T-helper 2 cell treated with Interferon-gamma antibody and Interleukin-4, amounts not matched to agents 5 μg/mL and 100 μg/mL, for 36 hours (primary cell): ENCODE results near the gene AP1M1.

ENCODE experiments used
- DNase-seq: peaks from one replicate; pipeline ENCODE4 v3.0.0; 2021; ENCODE audit warnings: low spot score
- H3K27ac Mint-ChIP-seq: one replicate; pipeline ENCODE4 v1.8.0; 2021; ENCODE audit warnings: mild to moderate bottlenecking, mixed read lengths
- H3K27me3 Mint-ChIP-seq: one replicate; pipeline ENCODE4 v1.8.0; 2021; ENCODE audit warnings: low read depth, mixed read lengths
- H3K36me3 Mint-ChIP-seq: one replicate; pipeline ENCODE4 v1.8.0; 2021; ENCODE audit warnings: low read depth, mixed read lengths
- H3K4me1 Mint-ChIP-seq: one replicate; pipeline ENCODE4 v1.8.0; 2021; ENCODE audit warnings: low read depth, mixed read lengths
- H3K4me3 Mint-ChIP-seq: one replicate; pipeline ENCODE4 v1.8.0; 2022; ENCODE audit warnings: mild to moderate bottlenecking, moderate library complexity, mixed read lengths
- H3K9me3 Mint-ChIP-seq: one replicate; pipeline ENCODE4 v1.8.0; 2021; ENCODE audit warnings: mixed read lengths

AP1M1 gene

DNA sequence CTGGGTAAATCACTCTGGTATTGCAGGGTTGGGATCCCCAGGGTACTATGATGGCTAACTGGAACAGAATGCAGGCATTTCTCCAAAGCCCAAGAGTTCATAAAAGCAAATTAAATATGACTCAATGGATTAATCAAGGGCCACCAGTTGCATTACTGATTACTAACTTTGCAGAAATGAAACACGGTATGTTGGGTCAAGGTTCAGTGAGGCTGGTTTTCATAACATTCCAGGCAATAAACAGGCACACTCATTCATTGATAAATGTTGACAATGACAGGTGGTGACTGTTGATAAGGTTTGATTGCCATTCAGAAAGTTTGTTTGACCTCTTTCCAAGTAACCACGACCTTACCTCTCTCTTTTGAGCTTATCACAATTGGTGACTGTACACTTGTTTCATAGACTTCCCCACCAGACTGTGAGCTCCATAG, 506 bp upstream of the AP1M1 start:
- peak overlapping the region; percentile 95 for H3K27ac Mint-ChIP-seq
- no peak for DNase-seq
- H3K9me3 Mint-ChIP-seq, result no peaks in the 10 kb centered on the region
- peak overlapping the region; percentile 99 for H3K4me3 Mint-ChIP-seq
- no peaks in the 10 kb centered on the region for H3K27me3 Mint-ChIP-seq
- H3K36me3 Mint-ChIP-seq, result peaks cover 17% of the 10 kb centered on the region
- H3K4me1 Mint-ChIP-seq, result peaks cover 25% of the 10 kb centered on the region

DNA sequence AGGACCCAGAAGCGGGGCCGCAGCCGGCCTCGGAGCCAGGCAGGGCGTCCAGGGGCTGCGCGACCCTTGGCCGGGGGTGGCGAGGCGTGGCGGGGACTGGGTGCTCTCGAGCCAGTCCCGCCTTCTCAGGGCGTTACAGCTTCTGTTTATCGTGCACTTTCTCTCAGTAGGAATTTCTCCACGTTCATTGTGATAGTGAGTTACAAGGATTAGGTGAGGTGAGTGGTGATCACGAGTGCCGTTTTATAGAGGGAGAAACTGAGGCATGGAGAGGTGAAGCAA, 600 bp downstream of the AP1M1 start:
- H3K4me3 Mint-ChIP-seq, result peak overlapping the region; percentile 87
- no peak for DNase-seq
- H3K27me3 Mint-ChIP-seq, result no peaks in the 10 kb centered on the region
- H3K27ac Mint-ChIP-seq, result peak overlapping the region; percentile 65
- H3K9me3 Mint-ChIP-seq, result no peaks in the 10 kb centered on the region
- peaks cover 32% of the 10 kb centered on the region for H3K4me1 Mint-ChIP-seq
- H3K36me3 Mint-ChIP-seq, result peaks cover 23% of the 10 kb centered on the region

DNA sequence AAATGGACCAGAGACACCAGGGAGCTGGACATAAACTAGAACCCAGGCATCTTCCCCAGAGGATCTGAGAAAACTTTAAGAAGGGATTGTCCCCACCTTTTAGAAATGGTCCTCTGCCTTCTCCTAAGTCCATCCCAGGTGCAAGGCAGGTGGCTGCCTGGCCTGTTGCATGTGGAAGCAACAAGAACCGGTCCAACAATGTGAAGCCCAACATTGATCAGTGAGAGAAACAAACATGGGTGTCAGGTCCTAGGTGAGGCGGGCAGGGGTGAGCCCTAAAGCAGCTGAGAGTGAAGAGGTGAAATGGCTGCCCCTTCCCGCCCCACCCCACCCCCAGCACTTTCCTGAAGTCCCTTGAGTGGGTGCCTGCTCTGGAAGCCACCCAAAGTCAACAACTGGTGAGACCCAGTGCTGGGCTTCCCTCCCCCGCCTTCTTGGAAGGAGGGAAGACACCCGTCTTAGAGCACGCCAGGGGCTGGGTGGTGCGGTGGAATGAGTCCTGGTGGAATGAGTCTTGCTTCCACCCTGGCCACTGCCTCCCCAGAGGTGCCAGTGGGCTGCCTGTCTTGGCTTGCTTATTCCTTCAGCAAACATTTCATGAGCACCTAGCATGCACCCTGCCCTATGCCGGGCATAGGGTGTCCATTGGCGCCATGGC, 1.7 kb downstream of the AP1M1 start:
- H3K27ac Mint-ChIP-seq, result peak overlapping the region; percentile 39
- H3K27me3 Mint-ChIP-seq, result no peaks in the 10 kb centered on the region
- H3K4me1 Mint-ChIP-seq, result peaks cover 32% of the 10 kb centered on the region
- no peak for DNase-seq
- H3K36me3 Mint-ChIP-seq, result peaks cover 28% of the 10 kb centered on the region
- H3K4me3 Mint-ChIP-seq, result peak overlapping the region; percentile 87
- no peaks in the 10 kb centered on the region for H3K9me3 Mint-ChIP-seq

DNA sequence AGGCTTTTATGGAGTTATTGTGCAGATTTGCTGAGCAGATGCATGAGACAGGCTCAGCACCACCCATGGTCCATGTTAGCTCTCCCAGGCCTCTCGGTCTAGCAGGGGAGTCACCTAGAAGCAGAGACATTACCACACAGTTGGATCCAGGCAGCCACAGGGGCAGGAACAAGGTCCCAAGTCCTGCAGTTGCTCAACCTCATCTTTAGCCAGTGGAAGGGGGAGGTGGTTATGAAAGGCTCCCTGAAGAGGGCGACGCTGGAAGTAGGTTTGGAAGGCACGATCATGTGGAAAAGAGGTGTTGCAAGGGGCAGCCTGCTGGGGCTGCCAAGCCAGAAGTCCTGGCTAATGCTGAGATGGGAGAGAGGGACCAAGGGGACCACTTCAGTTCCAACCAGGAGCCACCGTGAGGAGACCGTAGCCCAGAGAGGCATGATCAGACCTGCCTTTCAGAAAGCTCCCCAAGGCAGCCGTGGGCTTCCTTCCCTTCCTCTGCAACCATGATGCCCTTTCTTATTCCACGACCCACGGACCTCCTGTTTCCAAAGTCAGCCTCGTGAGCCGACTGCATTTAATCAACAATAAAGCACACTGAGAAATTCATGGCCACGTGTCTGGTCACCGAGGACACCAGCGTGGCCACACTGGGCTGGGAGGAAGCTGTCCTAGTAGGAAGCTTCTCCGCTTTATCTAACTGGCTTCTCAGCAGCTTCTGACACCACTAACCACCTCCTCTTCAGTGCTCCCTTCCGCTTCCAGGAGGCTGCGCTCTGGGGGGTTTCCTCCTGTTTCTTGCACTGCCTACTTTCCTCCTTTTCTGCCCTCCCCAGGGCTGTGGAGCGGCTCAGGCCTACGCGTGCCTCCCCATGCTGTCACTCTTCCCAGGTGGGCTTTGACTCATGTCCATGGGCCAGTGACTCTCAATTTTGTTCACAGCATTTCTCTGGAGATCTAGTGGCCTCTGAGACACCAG, 2.6 kb downstream of the AP1M1 start:
- H3K4me3 Mint-ChIP-seq, result peak overlapping the region; percentile 44
- H3K27ac Mint-ChIP-seq, result peak overlapping the region; percentile 62
- H3K36me3 Mint-ChIP-seq, result peaks cover 29% of the 10 kb centered on the region
- no peak for DNase-seq
- H3K27me3 Mint-ChIP-seq, result no peaks in the 10 kb centered on the region
- H3K4me1 Mint-ChIP-seq, result peaks cover 32% of the 10 kb centered on the region
- no peaks in the 10 kb centered on the region for H3K9me3 Mint-ChIP-seq

DNA sequence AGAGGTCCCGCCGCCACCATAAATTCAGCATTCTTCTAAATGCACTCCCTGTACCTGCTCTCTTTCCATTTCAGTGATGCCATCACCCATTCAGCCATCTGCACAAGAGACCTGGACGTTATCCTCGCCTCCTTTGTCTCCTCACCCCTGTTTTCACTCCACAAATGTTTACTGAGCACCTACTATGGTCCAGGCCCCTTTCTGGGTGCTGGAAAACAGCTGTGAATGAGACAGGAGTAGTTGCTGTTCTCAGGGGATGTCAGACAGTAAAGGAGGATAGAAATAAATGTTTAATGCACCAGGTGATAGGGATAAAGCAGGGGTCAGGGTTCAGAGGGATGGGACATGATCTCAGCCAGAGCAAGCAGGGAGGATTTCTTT, 3.3 kb downstream of the AP1M1 start:
- peak overlapping the region; percentile 44 for H3K4me3 Mint-ChIP-seq
- H3K27me3 Mint-ChIP-seq, result no peaks in the 10 kb centered on the region
- peak overlapping the region; percentile 62 for H3K27ac Mint-ChIP-seq
- peaks cover 29% of the 10 kb centered on the region for H3K4me1 Mint-ChIP-seq
- peaks cover 29% of the 10 kb centered on the region for H3K36me3 Mint-ChIP-seq
- H3K9me3 Mint-ChIP-seq, result no peaks in the 10 kb centered on the region
- no peak for DNase-seq

DNA sequence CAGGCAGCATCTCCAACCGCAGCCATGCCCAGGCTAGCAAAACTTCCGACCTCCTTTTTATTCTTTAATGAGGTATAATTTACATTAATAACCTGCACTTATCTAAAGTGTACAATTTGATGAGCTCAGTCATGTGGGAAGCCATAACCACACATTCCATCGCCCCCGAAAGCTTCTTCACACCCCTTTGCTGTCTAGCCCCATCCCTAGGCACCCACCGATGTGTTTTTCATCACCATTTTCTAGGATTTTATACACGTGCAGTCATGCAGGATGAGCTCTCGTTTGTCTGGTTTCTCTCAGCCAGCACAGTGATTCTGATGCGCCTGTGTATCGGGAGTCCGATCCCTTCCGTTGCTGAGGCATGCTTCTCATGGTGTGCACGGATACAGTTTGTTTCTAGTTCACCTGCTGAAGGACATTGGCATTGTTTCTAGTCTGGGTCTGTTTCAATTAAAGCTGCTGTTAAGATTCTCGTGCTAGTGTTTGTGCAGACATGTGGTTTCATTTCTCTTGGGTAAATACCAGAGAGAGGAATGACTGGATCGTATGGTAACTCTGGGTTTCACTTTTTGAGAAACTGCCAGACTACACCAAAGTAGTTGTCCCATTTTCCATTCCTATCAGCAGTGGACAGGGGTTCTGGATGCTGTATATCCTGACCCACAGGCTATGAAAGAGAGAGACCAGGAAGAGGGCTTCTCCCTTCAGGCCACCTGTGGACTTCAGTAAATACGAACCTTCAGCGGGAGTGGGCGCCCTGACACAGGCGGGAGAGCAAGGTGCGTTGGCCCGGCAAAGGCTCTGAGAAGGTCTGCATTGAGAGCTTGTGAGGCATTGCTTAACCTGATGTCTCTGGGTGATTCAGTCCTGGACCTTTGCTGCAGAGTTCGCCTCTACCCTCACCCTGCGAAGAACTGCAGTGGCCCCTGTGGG, 4.9 kb downstream of the AP1M1 start:
- H3K27ac Mint-ChIP-seq, result peak overlapping the region; percentile 13
- H3K4me1 Mint-ChIP-seq, result peaks cover 26% of the 10 kb centered on the region
- no peak for DNase-seq
- H3K27me3 Mint-ChIP-seq, result no peaks in the 10 kb centered on the region
- H3K9me3 Mint-ChIP-seq, result no peaks in the 10 kb centered on the region
- H3K36me3 Mint-ChIP-seq, result peaks cover 34% of the 10 kb centered on the region
- no peak overlapping the region for H3K4me3 Mint-ChIP-seq

DNA sequence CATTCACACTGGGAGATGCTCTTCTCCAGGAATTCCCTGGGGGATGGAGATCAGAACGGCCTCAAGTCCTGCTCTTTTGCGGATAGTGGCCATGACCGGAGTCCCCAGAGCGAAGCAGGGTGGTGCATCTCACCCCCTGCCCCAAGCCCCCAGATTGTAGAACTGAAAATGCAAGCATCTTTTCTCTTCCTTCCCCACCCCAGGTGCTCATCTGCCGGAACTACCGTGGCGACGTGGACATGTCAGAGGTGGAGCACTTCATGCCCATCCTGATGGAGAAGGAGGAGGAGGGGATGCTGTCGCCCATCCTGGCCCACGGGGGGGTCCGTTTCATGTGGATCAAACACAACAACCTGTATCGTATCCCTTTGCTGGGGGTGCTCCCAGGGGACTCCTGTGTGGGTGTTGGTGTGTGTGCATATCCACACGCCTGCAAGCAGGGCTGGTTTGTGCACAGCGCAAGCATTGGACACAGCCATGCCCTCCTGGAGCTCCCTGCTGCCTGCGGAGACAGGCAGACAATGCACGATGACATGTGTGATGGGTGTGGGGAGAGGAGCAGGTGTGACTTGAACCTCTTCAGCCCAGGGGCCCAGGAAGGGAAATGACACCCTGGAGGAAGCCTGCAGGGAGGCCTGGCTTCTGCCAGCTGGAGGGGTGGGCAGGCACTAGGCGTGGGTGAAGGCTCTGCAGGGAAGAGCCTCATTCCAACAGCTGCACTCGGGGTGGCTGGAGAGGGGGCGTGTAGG, 5.7 kb downstream of the AP1M1 start:
- no peak overlapping the region for H3K27ac Mint-ChIP-seq
- H3K36me3 Mint-ChIP-seq, result peaks cover 38% of the 10 kb centered on the region
- no peaks in the 10 kb centered on the region for H3K27me3 Mint-ChIP-seq
- no peak for DNase-seq
- no peak overlapping the region for H3K4me3 Mint-ChIP-seq
- H3K9me3 Mint-ChIP-seq, result no peaks in the 10 kb centered on the region
- H3K4me1 Mint-ChIP-seq, result peaks cover 27% of the 10 kb centered on the region

DNA sequence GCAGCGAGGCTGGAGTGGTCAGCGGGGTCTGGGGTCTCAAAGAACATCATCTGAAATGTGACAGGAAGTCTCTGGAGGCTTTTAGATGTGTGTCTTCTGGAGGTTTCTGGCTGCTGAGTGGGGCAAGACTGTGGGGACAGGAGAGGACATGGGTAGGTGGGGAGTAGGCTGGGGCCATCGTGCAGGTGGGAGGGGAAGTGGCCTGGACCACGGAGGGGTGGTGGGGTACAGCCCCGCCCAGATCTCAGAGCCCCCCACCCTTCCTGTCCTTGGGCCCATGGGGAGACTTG, 6.2 kb downstream of the AP1M1 start:
- H3K27ac Mint-ChIP-seq, result no peak overlapping the region
- no peaks in the 10 kb centered on the region for H3K9me3 Mint-ChIP-seq
- H3K36me3 Mint-ChIP-seq, result peaks cover 42% of the 10 kb centered on the region
- no peak for DNase-seq
- H3K27me3 Mint-ChIP-seq, result no peaks in the 10 kb centered on the region
- peaks cover 24% of the 10 kb centered on the region for H3K4me1 Mint-ChIP-seq
- H3K4me3 Mint-ChIP-seq, result no peak overlapping the region

DNA sequence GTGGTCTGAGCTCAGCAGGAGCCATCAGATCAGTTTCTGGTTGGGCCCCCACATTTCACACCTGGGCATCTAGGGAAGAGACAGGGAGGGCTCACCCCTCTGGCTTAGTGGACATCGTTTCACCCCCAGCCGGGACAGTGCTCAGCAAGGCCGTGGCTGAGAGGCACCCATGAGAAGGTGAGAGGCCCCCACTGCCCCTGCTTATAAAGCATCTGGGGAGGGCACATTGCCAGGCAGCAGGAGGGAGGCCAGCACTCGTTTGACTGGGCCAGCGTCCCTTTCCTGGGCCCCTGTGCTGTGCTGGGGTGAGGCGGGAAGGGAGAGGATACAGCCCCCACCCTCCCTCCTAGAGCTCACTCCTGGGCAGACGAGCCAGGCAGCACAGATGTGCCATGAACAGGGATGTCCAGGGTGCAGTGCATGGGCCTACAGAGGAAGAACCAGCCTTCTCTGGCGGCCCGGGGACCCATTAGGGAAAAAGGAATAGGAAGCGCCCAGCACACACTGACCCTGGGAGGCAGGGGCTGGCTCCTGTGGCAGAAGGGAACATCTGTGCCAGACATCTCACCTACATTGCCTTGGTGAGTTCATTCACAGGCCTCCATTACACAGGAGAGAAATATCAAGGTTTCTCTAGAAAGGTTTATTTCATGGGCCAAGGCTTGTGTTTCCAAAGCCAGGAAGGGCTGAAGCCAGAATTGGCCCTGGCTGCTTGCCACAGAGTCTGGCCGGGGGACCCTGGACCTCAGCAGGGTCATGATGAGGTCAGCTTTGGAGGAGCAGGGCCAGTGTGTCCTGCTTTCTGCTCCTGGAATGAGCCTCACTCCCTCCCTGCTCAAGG, 7.7 kb downstream of the AP1M1 start:
- H3K36me3 Mint-ChIP-seq, result peaks cover 49% of the 10 kb centered on the region
- H3K4me1 Mint-ChIP-seq, result peaks cover 18% of the 10 kb centered on the region
- no peak for DNase-seq
- H3K27me3 Mint-ChIP-seq, result no peaks in the 10 kb centered on the region
- H3K4me3 Mint-ChIP-seq, result no peak overlapping the region
- no peaks in the 10 kb centered on the region for H3K9me3 Mint-ChIP-seq
- no peak overlapping the region for H3K27ac Mint-ChIP-seq

DNA sequence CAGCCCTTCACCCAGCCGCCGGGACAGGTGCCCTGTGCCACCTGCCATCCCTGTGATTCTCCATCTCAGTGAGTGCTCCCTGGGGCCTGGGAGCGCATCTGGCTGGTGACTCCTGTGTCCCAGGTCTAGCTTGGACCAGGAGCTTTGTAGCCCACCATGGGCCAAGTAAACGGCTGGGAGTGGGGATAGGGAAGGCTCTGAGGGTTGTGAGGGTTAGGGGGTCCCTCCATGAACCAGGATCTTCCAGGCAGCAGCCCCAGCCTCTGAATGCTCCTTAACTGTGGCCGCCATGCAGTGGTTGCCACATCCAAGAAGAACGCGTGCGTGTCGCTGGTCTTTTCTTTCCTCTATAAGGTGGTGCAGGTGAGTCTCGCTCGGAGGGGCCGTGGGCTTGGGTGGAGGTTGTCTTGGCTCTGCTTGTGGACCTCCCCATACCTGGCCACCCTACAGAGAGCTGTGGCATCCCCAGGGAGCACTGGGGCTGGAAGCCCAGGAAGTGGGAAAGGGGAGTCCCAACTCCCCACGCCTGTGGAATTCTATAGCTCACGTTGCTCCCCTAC, 8.4 kb downstream of the AP1M1 start:
- Mint-ChIP-seq H3K27ac (no peak overlapping the region), H3K27me3 (no peaks in the 10 kb centered on the region), H3K4me3 (no peak overlapping the region), H3K4me1 (peaks cover 13% of the 10 kb centered on the region), H3K9me3 (no peaks in the 10 kb centered on the region), H3K36me3 (peaks cover 48% of the 10 kb centered on the region)
- DNase-seq, result no peak

DNA sequence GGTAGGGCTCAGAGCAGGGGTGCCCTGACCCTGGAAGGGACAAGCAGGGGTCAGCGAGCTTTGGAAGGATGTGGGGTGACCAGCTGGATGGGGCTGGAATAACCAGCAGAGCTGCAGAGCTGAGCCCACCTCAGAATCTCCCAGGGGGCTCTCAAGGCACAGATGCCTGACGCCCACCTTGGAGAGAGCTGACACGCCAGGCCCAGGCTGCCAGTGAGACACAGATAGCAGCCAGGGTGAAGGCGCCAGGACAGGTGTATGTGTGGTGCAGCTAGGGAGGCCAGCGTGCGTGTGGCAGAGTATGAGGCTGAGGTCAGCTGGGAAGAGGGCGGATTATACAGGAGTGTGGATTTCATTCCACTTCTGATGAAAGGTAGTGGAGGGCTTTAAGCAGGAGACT, 8.9 kb downstream of the AP1M1 start:
- no peak for DNase-seq
- H3K27me3 Mint-ChIP-seq, result no peaks in the 10 kb centered on the region
- no peaks in the 10 kb centered on the region for H3K9me3 Mint-ChIP-seq
- H3K4me3 Mint-ChIP-seq, result no peak overlapping the region
- peaks cover 12% of the 10 kb centered on the region for H3K4me1 Mint-ChIP-seq
- H3K36me3 Mint-ChIP-seq, result peaks cover 52% of the 10 kb centered on the region
- peak overlapping the region; percentile 43 for H3K27ac Mint-ChIP-seq

DNA sequence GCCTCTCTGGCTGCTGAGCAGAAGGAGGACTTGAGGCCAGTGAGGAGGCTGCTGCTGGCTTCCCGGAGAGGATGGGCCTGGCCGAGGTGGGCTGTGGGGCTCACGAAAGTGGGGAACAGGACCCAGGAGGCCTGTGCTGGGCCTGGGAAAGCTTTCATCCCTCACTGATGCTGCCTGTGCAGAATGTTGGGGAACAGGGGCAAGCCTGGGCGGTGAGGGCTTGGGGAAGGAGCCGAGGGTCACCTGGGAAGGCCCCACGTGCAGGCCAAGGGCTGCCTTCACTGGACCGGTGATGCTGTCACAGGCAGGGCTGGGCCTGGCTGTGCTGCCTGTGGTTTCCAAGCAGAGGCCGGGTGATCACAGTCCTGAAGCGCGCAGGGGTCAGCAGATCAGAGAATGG, 9.4 kb downstream of the AP1M1 start:
- Mint-ChIP-seq H3K27me3 (no peaks in the 10 kb centered on the region), H3K4me3 (no peak overlapping the region), H3K9me3 (no peaks in the 10 kb centered on the region), H3K27ac (peak overlapping the region; percentile 43), H3K4me1 (peaks cover 14% of the 10 kb centered on the region), H3K36me3 (peaks cover 57% of the 10 kb centered on the region)
- DNase-seq, result no peak
